Left kidney (tissue), 2 donors: Measurements from ENCODE around the gene ORMDL2. TPM values are rescaled to one million over a fixed set of nuclear protein-coding genes. Genes with fewer than 3 reads are reported as not detected.
"Not testable (repeated sequence)": the region's sequence is repeated elsewhere in the genome, so short reads cannot be mapped to it uniquely, and the experiment has no call there.

Source experiments
- DNase-seq: peaks from one replicate; pipeline ENCODE4 v3.0.0-alpha.2; 2013
- polyA plus RNA-seq: library from polyadenylated mRNA; unstranded; fragments of 120-200 nt; gene quantifications from one replicate; pipeline ENCODE4 v1.2.1, GENCODE V29; 2013; ENCODE audit not compliant: insufficient read length

ORMDL2 gene
- polyA plus RNA-seq, 1 donor: 34.6 TPM

DNA sequence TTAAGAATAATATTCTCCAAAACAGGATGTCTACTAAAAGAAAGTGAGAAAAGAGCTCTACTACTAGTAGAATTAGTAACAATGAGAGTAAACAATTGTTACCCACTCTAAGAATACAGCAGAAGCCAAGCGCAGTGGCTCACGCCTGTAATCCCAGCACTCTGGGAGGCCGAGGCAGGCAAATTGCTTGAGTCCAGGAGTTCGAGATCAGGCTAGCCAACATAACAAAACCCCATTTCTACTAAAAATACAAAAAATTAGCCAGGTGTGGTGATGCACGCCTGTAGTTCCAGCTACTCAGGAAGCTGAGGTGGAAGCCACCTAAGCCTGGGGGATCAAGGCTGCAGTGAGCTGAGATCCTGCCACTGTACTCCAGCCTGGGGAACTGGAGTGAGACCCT lies 6.9 kb downstream of the ORMDL2 start:
- no peak for DNase-seq

- DNase-seq: no peak
These were observed 10.0 kb downstream of the ORMDL2 start for GRCh38 chr12:55827806-55828205.

GRCh38 chr12:55828357-55828756 lies 10.5 kb downstream of the ORMDL2 start:
- DNase-seq: no peak

GRCh38 chr12:55829967-55830600 lies 12.2 kb downstream of the ORMDL2 start:
- peak; percentile 87 for DNase-seq

DNA sequence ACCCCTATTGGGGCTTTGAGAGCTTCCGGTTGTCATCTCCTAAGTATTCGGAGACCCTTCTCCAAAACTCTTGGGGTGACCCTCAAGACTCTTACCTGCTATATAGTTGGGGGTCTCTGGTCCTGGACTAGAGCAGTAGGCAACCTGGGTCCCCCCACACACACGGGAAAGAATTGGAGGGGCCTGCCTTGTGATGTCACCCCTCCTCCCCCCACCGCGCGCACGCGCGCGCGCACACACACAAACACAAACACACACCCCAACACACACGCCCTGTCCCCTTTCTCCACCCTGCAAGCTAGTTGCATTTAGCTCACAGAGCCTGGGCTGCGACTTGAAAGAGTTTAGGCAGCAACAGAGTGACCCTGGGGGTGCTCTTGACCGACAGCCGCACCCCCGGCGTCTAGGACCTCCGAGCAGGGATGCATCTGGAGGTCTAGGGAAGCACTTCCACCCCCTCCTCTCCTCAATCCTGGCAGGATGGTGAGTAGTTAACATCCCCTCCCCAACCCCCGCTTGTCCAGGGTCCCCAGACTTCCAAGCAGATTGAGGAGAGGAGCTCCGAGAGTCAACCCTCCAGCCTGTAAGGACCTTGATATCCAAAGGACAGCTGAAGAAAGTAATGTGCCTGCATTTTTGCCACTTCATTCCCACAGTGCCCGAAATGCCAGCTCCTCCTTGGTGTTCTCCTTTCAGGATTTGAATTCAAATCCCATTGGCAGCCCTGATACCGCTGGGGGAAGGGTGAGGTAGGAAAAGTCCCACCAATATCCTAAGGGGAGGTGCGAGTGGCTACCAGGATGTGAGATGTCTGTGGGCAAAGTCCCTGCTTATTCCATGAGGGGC lies 13.0 kb downstream of the ORMDL2 start:
- peak; percentile 88 for DNase-seq

DNA sequence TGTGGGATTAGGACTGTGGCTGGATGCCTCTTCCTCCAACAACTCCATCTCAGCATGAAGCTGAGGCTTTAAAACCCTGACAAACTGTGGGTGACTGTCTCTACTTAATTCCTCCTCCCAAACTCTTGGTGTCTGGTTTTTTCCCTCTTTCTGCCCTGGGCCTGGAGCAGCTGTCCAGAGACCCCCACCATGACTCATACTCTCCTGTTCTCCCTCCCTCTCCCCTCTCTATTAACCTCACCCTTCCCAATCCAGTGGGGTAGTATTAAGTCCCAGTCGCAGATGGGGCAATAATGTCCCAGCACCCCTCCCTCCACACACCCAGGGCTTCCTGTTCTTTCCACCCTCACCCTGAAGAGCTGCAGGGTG lies 13.6 kb downstream of the ORMDL2 start:
- no peak for DNase-seq

- DNase-seq: no peak
These were observed 15.2 kb downstream of the ORMDL2 start for GRCh38 chr12:55833056-55833455.

GRCh38 chr12:55834400-55834799 lies 16.6 kb downstream of the ORMDL2 start:
- not testable (repeated sequence) for DNase-seq

GRCh38 chr12:55838361-55838760 lies 20.5 kb downstream of the ORMDL2 start:
- DNase-seq: no peak

- DNase-seq: no peak
These were observed 21.7 kb downstream of the ORMDL2 start for GRCh38 chr12:55839345-55840140.

DNA sequence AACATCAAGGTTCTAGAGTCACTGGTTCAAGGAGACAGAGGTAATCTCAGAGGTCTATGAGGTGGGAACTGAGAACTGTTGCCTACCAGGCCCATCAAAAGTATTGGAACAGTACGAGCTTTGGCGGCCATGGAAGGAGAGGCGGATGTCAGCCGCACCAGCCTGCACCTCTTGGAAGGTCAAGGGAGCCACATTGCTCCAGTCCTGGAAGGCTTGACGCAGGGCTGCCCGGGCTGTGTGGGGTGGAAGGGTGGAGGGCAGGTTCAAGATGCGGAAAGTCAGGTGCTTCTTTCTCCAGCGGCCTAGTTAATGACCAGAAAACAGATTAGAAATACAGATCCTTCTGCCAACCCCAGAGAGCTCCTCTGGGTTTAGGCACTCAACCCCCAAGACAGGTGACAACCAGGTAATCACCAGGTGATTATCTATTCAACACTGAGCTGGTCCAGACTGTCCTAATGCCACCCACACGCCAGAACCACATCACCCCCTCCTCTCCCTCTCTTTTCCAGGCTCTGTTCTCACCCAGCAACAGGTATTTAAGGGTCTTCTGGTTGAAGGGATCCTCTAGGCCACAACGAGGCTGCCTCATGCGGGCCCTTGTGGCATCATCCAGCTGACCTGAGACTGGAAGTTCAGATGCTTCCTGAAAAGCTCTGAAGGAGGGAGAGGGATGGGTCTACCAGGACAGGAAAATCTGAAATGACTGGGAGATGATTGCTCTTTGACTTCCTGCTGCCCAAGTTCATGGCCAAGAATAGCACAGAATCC lies 22.9 kb downstream of the ORMDL2 start:
- DNase-seq: no peak

DNA sequence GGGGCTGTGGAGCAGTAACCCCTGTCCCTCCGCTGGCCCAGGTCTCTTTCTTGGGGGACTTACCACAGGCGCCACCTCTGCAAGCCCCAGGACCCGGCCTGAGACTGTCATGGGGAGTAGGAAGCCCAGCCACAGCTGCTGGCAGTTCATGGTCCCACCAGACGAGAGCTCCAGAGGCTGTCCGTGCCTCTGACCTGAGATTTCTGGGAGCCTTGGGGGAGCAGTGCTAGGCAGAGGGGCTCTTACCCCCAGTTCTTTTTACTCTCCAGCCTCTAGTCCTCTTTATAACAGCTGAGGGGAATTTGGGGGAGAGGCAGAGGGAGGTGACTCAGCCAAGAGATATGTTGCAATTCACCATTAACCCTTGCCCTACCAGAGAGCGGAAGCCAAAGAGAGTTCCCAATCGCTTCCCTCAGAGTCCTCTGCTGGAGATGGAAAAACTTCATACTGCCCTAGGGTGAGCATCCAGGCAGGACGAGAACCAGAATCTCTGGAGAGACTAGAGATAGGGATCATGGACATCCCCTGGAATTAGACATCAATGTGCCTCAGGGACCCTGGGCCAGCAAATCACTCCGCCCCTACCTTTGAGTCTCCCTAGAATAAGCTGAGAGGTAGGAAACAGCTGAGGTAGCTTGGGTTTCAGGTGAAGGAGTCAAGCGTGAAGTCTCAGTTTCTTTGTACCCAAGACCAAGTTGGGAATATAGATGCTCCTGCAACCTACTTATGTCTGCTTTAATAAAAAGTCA lies 25.0 kb downstream of the ORMDL2 start, which contains the start of gene MMP19:
Gene MMP19 (minus strand): TSS at position 256 of the 749 bp plus-strand sequence. CDS start 106 bp downstream, at position 150.
- no peak for DNase-seq

- DNase-seq: no peak
These were observed 25.6 kb downstream of the ORMDL2 start for GRCh38 chr12:55843431-55843830.

GRCh38 chr12:55844961-55845360 lies 27.1 kb downstream of the ORMDL2 start:
- DNase-seq: no peak

GRCh38 chr12:55845361-55845760 lies 27.5 kb downstream of the ORMDL2 start:
- no peak for DNase-seq

- DNase-seq: no peak
These were observed 28.1 kb downstream of the ORMDL2 start for GRCh38 chr12:55845785-55846496.

DNA sequence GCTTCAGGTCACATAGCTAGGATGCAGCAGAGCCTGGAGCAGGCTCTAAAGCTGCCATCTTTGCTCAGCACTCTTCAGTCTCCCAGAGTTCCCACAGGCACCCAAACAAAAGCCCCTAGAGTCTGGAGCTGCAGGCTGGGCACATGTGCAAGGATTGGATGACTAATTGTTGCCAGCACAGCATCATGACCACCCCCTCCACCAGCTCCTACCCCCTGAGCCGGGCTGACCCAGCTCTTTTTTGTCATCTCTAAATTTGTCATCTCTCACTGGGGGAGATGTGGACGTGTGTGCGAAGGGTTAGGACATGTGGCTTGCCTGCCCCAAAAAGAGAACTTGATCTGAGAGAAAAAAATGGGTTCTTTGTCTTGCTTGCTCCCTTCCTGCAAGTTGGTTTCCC lies 29.2 kb downstream of the ORMDL2 start:
- DNase-seq: no peak

- peak; percentile 81 for DNase-seq
These were observed 29.9 kb downstream of the ORMDL2 start for GRCh38 chr12:55847603-55848291.

DNA sequence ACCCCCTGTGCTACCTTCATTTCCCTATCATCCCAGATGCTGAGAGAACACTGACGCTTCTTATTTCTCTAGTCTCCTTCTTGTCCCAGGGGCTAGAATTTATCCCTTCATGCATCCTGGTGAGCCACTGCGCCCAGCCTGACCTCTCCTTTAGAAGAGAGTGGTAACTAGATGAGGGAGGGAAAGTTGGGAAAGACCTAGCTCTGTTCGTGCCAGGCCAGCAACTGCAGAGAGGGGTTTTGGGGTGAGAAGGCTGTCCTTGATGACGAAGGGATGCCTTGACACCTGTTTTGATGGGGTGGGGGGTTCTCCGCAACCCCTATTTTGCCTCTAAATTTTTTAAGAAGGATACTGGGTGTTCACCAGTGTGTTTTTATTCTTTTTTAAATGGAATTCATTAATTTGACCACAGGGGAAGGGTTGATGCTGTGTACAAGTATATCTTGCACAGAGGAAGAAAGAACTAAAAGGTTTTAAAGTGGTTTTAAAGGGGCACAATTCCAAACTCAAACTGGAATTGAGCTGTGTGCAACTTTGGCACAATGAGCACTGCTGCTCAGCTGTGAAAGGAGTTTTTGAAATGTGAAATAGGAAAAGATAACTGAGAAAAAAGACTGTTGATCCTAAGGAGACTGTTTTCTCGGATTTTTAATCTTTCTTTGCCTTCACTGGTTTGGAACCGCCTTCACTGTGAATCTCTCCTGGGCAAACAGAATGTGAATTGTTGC lies 31.9 kb downstream of the ORMDL2 start:
- no peak for DNase-seq
